ENCODE data around the gene ASPM. TPM values are rescaled to one million over a fixed set of nuclear protein-coding genes. Genes with fewer than 3 reads are reported as not detected.

ASPM gene
- total RNA-seq, 2 donors from 2014 or later: 9.1 to 20.1 TPM

DNA sequence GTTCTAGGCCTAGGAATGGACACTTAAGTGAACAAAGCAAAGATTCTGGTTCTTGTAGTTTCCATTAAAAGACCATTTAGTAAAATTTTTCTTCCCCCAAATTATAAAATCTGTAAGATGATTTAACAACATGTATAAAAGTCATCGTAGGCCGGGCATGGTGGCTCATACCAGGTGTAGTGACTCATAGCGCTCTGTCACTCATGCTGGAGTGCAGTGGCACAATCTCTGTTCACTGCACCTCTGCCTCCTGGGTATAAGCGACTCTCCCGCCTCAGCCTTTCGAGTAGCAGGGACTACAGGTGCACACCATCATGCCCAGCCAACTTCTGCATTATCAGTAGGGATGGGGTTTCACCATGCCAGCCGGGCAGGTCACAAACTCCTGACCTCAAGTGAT is 9.1 kb downstream of the ASPM start:
- TF ChIP-seq, protein P1, sequence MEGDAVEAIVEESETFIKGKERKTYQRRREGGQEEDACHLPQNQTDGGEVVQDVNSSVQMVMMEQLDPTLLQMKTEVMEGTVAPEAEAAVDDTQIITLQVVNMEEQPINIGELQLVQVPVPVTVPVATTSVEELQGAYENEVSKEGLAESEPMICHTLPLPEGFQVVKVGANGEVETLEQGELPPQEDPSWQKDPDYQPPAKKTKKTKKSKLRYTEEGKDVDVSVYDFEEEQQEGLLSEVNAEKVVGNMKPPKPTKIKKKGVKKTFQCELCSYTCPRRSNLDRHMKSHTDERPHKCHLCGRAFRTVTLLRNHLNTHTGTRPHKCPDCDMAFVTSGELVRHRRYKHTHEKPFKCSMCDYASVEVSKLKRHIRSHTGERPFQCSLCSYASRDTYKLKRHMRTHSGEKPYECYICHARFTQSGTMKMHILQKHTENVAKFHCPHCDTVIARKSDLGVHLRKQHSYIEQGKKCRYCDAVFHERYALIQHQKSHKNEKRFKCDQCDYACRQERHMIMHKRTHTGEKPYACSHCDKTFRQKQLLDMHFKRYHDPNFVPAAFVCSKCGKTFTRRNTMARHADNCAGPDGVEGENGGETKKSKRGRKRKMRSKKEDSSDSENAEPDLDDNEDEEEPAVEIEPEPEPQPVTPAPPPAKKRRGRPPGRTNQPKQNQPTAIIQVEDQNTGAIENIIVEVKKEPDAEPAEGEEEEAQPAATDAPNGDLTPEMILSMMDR (IDR thresholded peaks at IDR 0.05): no peak
- no peaks in the 10 kb centered on the region for H3K9me3 ChIP-seq
- no peaks in the 10 kb centered on the region for H3K4me1 ChIP-seq
- H3K36me3 ChIP-seq: no peaks in the 10 kb centered on the region
- no peak overlapping the region for H3K9ac ChIP-seq (ENCODE audit: low read depth in 2 of 2, low read length in 2 of 2)
- no peak for DNase-seq
- no peak overlapping the region for H3K27ac ChIP-seq
- H3K27me3 ChIP-seq: no peaks in the 10 kb centered on the region
- no peak overlapping the region for H3K4me3 ChIP-seq
- intact Hi-C loops (cut with DNase I): no loop called here

DNA sequence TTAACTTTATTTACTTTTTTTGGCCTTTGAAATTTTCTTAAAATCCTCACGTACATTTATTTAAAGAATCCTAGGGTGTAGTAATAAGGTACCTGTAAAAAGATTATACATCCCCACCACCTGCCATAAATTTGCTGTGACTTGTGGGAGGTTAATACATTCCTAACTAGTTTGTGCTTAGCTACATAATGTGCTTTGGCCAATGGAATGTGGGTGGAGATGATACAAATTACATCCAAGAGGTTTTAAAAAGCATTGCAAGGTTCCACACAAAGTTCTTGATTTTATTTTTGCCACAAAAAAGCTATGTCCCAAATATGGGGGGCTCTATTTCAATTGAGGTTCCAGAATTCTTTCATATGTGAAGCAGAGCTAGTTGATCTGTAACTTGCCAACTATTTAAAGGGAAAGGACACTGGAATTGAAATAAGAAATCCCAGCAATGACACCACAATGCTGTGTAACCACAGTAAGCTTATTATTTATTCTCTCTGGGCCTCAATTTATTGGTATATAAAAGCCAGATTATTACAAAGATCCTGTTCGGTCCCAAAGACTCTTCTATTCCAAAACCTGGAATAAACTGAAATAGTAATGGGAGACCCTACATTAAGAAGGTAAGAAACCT is 15.7 kb downstream of the ASPM start:
- DNase-seq: no peak
- Histone ChIP-seq H3K27ac (no peak overlapping the region), H3K9ac (ENCODE audit: low read depth in 2 of 2, low read length in 2 of 2) (no peak overlapping the region), H3K36me3 (no peaks in the 10 kb centered on the region), H3K27me3 (no peaks in the 10 kb centered on the region), H3K4me1 (no peaks in the 10 kb centered on the region), H3K4me3 (no peak overlapping the region), H3K9me3 (no peaks in the 10 kb centered on the region)
- intact Hi-C loops (cut with DNase I): no loop called here
- TF ChIP-seq, protein P1 (IDR thresholded peaks at IDR 0.05): no peak

DNA sequence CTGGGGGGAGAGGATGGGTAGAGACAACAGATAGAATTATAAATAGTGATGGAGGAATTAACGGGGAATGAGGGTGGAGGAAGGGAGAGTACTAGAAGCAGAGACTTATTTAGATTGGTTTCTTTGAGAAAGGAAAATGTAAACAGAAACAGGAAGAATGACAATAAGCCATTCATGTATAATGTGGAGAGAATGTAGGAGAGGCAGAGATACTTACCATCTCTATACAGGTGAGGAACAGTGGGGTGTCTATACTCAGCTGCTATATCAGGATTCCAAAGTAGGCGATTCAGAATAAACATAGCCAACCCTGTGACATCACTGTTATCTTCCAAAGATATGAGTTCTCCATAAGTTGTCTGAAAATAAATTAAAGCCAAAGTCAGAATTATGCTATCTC is 16.8 kb downstream of the ASPM start:
- TF ChIP-seq, protein P1 (IDR thresholded peaks at IDR 0.05): no peak
- no peak for DNase-seq

DNA sequence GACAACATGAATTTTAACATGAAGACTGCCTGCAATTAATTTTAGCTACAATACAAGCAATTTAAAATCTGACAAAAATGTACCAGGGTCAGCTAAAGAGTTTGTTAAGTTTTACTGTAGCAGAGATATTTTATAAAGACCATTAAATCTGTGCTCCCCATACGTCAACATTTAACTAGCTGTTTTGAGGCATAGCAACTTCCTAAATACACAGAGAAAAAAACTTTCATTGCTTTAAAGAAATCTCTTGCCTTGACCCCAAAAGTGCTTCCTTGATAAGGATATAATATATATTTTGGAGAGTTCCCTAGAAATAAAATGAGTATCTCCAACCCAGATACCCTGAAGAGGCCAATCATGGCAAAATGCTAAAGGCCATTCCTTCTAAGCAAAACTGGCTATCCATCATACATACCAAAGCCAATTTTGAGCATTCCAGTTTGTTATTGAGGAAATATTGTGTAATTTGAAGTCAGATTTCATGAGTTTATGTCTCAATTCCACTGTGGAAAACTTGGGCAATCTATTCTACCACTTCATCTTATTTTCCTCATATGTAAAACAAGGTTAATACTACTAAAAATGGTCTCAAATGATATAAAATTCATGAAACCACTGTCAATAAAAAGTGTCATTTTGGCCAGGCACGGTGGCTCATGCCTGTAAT is 19.1 kb downstream of the ASPM start:
- TF ChIP-seq, protein P1 (IDR thresholded peaks at IDR 0.05): no peak
- H3K9ac ChIP-seq (ENCODE audit: low read depth in 2 of 2, low read length in 2 of 2): no peak overlapping the region
- intact Hi-C loops (cut with DNase I): no loop called here

More for the DNA sequence above, 16.8 kb downstream of the ASPM start:
- Histone ChIP-seq H3K36me3 (no peaks in the 10 kb centered on the region), H3K9ac (ENCODE audit: low read depth in 2 of 2, low read length in 2 of 2) (no peak overlapping the region), H3K27ac (no peak overlapping the region), H3K27me3 (no peaks in the 10 kb centered on the region), H3K9me3 (no peaks in the 10 kb centered on the region), H3K4me3 (no peak overlapping the region), H3K4me1 (no peaks in the 10 kb centered on the region)
- intact Hi-C loops (cut with DNase I): no loop called here

DNA sequence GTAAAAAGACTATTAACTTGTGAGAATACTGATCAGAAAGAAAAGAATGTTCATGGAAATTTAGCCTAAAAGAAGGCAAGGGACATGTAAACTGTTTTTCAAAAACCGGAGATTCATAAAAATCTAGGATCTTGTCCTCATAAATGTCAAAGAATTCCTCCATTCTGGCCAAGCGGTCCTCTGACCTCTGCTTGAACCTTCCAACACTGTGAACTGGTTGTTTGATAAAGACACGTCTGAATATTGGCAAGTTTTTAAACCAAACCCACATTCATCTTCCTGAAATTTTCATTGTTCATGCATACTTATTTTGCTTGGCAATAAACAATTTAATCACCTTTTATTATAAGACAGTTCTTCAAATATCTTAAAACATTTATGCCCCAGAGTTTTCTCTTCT is 19.8 kb downstream of the ASPM start:
- TF ChIP-seq, protein P1 (IDR thresholded peaks at IDR 0.05): no peak
- no peak for DNase-seq
- intact Hi-C loops (cut with DNase I): no loop called here

More for the DNA sequence above, 19.1 kb downstream of the ASPM start:
- Histone ChIP-seq H3K27me3 (no peaks in the 10 kb centered on the region), H3K4me3 (no peak overlapping the region), H3K4me1 (no peaks in the 10 kb centered on the region), H3K36me3 (no peaks in the 10 kb centered on the region), H3K27ac (no peak overlapping the region), H3K9me3 (no peaks in the 10 kb centered on the region)
- DNase-seq: no peak

More for the DNA sequence above, 19.8 kb downstream of the ASPM start:
- H3K9ac ChIP-seq (ENCODE audit: low read depth in 2 of 2, low read length in 2 of 2): no peak overlapping the region
- H3K4me3 ChIP-seq: no peak overlapping the region
- H3K9me3 ChIP-seq: no peaks in the 10 kb centered on the region
- H3K36me3 ChIP-seq: no peaks in the 10 kb centered on the region
- no peaks in the 10 kb centered on the region for H3K27me3 ChIP-seq
- H3K27ac ChIP-seq: no peak overlapping the region
- H3K4me1 ChIP-seq: no peaks in the 10 kb centered on the region

All from colonic mucosa (tissue), 4 donors.